GM21381 (cell line): ENCODE results near the gene TMEM217.
A peak's percentile ranks its signal among the peaks of the same experiment; 100 is the strongest.

Experiments
- ATAC-seq: cut with Tn5 transposase; IDR thresholded peaks from one replicate; pipeline ENCODE4 v1.9.1; 2021; ENCODE audit warnings: mild to moderate bottlenecking, moderate library complexity; ENCODE audit not compliant: unreplicated experiment

The TMEM217 gene

DNA sequence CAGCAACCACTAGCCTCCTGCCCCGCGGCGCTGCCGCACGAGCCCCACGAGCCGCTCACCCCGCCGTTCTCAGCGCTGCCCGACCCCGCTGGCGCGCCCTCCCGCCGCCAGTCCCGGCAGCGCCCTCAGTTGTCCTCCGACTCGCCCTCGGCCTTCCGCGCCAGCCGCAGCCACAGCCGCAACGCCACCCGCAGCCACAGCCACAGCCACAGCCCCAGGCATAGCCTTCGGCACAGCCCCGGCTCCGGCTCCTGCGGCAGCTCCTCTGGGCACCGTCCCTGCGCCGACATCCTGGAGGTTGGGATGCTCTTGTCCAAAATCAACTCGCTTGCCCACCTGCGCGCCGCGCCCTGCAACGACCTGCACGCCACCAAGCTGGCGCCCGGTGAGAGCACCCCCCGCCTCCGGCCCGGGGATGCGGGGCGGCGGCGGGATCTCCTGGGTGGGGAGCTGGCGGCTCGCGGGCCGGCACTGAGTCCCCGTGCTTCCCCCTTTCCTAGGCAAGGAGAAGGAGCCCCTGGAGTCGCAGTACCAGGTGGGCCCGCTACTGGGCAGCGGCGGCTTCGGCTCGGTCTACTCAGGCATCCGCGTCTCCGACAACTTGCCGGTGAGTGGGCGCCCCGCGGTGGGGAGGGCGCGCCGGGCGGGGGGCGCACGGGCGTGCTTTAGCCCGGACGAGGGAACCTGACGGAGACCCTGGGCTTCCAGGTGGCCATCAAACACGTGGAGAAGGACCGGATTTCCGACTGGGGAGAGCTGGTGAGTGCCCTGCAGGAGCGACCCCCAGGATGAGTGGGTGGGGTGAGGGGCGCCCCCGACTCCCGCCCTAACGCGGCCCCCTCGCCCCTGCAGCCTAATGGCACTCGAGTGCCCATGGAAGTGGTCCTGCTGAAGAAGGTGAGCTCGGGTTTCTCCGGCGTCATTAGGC is 87.4 kb downstream of the TMEM217 start:
- peak; percentile 27 for ATAC-seq

DNA sequence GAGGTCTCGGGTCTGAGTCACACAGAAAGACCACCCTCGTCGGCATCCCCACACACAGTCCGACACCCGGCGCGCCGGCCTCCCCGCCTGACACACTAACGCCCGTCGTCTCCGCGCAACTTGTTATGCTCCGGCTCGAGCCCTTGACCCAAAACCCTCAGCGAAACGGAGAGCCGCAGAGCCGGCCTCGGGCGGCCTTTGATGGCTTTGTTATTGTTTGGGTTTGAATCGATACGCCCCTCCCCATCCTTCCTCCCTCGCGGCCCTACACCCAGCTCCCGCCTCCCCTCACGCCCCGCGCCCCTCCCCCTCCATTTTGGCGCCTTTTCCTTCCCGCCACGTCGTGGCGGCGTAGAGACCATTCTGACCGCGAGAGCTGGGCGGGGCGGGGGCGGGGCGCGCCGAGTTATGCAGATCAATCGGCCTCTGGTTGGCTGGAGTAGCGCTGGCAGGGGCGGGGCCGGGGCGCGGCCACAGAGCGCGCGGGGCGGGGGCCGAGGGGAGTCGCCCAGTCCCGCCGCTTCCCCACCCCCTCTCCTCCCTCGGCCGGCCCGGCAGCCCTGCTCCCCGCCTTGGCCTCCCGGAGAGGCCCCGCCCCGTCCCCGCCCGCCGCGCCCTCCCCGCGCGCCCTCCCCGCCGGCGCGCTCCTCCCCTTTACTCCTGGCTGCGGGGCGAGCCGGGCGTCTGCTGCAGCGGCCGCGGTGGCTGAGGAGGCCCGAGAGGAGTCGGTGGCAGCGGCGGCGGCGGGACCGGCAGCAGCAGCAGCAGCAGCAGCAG is 88.3 kb downstream of the TMEM217 start, which contains the start of gene PIM1:
TSS of gene PIM1 (plus strand) at position 657 of the 777 bp plus-strand sequence. CDS start 424 bp downstream, outside the sequence.
- ATAC-seq: peak; percentile 70

DNA sequence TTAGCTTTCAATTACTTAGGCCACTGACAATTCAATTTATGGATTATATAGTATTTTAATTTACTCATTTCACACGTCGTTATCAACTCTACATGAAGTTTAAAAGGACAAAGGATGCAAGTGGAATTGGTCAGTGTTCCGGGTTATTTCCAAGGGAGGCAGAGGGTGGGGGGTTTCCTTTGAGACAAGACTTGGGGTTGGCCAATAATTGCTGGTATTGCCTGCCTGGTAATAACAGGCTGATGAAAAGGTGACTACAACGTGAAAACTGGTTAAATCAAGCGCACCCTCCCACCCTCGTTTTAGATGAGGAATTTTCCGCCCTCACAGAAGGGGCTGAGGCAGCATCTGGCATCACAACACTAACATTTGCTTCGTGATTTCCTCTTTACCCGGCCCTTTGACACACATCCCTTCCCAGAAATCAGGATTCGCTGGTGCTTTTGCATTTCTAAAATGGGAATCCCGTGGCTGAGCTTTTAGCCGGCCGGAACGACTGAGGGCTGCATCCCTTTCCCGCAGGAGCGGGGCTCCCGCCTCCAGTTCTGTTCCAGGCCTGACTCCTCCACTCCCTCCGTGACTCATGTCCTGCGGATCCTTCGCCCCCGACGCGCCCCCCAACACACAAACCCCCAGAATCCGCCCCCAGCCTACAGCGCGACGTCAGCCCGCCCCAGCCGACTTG is 89.0 kb downstream of the TMEM217 start:
- ATAC-seq: no peak

DNA sequence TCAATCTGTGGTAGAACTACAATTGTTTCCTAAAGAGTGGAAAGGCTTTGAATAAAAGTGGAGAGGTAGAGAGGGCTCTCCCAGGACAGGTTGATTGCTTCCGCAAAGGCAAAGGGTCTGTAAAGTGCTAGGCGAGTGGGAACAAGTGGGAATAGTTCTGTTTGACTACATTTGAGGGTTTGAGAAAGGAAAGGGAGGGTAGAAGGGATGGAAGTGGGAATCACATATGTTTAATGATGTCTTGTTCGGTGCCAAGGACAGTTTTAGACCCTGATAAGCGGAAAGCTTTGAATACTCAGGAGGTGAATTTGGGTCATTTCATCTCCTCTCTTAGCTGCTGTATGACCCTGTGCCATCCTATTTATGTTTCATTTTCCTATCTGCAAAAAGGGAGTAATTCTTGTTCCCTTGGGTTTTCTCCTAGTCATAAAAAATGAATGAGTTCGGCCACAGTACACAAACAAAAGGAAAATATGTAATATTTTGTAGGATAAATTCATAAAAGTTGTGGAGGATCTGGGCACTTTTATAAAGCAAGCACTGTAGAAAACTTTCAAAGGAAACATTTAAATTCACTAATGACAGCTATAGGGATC is 89.7 kb downstream of the TMEM217 start:
- no peak for ATAC-seq

DNA sequence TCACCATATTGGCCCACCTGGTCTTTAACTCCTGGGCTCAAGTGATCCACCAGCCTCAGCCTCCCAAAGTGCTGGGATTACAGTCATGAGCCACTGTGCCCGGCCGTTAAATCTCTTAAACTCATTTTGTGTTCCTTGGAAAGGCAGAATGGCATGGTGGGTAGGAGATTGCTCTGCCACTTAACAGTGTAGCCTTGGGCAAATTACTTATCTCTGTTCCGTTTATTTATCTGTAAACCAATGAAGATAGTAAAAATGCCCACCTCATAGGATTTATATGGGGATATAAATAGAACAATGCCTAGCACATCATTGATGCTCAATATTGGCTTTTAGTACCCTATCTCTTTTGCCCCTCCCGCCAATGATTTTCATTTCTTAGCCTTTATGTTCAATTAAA is 95.2 kb downstream of the TMEM217 start:
- no peak for ATAC-seq
